ENCODE results near the gene ZNF2.

- no peak for TF ChIP-seq CTCF (IDR thresholded peaks at IDR 0.05)
- no peak for TF ChIP-seq EZH2 (IDR thresholded peaks at IDR 0.05; ENCODE audit: borderline replicate concordance, insufficient read depth, low read depth, low read length, poor library complexity, severe bottlenecking)
Measured at GRCh38 chr2:95185197-95185596, 19.6 kb downstream of the ZNF2 start.

All from B cell (primary cell).